ENCODE data around the gene JMJD1C.
"Not testable (repeated sequence)": the region's sequence is repeated elsewhere in the genome, so short reads cannot be mapped to it uniquely, and the experiment has no call there.

JMJD1C gene

GRCh38 chr10:63256009-63256773 is 209.6 kb downstream of the JMJD1C start:
- intact Hi-C loops (cut with DNase I), result no loop called here
- DNase-seq, result no peak

- intact Hi-C loops (cut with DNase I), result no loop called here
- DNase-seq, result no peak
Observed at GRCh38 chr10:63255316-63255715, 210.5 kb downstream of the JMJD1C start.

GRCh38 chr10:63253040-63253439 is 212.7 kb downstream of the JMJD1C start:
- intact Hi-C loops (cut with DNase I), result no loop called here
- DNase-seq, result no peak

GRCh38 chr10:63252095-63252762 is 213.5 kb downstream of the JMJD1C start:
- intact Hi-C loops (cut with DNase I), result no loop called here
- no peak for DNase-seq

DNA sequence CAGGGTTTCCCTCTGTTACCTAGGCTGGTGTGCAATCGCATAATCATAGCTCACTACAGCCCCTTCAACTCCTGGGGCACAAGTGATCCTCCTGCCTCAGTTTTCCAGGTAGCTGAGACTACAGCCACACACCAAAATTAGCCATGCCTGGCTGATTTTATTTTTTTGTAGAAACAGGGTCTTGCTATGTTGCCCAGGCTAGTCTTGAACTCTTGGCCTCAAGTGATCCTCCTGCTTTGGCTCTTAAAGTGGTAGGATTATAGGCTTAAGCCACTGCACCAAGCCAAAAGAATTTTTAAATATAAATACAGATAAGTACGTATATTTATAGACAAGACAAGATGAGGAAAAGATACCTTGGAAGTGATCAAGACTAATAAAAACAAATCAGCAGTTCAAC is 215.7 kb downstream of the JMJD1C start:
- intact Hi-C loops (cut with DNase I), result no loop called here
- no peak for DNase-seq

- no peak for DNase-seq
- intact Hi-C loops (cut with DNase I), result no loop called here
Observed at GRCh38 chr10:63247771-63248170, 218.0 kb downstream of the JMJD1C start.

GRCh38 chr10:63246356-63246755 is 219.4 kb downstream of the JMJD1C start:
- no peak for DNase-seq
- intact Hi-C loops (cut with DNase I), result no loop called here

- no peak for DNase-seq
- intact Hi-C loops (cut with DNase I), result no loop called here
Observed at GRCh38 chr10:63241841-63242281, 223.9 kb downstream of the JMJD1C start.

DNA sequence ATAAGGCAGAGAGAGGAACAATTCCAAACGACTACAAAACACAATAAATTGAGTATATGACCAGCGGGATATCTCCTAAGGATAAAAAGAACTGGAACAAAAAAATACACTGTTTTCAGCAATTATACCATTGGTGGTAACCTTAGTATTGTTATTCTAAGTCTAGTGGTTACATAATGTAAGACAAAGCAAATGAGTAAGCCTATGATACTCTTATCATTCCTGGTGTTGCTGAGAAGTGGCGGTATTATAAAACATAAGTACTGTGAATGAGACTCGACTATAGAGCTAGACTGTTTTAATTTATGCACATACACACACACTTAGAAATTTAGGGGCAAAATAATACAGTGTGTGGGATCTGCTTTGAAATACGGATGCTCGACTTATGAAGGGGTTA is 225.0 kb downstream of the JMJD1C start:
- intact Hi-C loops (cut with DNase I), result no loop called here
- no peak for DNase-seq

DNA sequence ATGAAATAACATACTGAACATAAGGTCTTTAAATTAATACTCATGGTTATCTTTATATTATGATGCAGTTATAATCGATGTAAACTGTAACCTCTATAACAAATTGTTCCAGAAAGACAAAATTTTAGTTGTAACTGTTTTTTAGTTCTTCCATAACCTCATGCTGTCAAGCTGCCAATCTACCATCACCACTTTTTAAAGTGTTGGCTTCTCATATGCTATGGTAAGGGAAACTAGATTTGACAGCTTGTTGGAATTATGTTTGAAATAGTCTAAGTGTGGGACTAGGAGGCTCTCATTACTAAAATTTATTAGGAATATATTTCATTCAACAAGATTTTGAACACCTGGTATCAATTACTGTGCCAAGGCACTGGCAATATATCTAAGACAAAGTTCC is 227.3 kb downstream of the JMJD1C start:
- intact Hi-C loops (cut with DNase I), result no loop called here
- no peak for DNase-seq

DNA sequence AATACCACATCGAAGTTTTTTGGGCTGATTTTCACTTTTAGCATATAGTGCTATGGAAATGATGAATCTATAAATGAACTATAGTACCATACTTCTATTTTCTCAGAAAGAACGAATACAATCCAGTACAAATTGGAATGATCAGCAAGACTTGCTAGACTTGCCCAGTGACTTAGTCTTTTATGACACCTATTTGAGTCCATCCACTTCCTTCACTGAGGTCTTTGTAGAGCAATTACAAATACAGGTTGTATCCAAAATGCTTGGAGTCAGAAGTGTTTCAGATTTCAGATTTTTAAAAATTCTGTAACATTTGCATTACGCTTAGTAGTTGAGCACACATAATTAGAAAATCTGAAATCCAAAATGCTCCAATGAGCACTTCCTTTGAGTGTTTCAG is 228.4 kb downstream of the JMJD1C start:
- intact Hi-C loops (cut with DNase I), result no loop called here
- no peak for DNase-seq

- DNase-seq, result no peak
- intact Hi-C loops (cut with DNase I), result no loop called here
Observed at GRCh38 chr10:63236113-63236935, 229.5 kb downstream of the JMJD1C start.

- DNase-seq; intact Hi-C loops (cut with DNase I): not testable (repeated sequence)
Observed at GRCh38 chr10:63235136-63235535, 230.6 kb downstream of the JMJD1C start.

- DNase-seq, result no peak
- intact Hi-C loops (cut with DNase I), result no loop called here
Observed at GRCh38 chr10:63229161-63229560, 236.6 kb downstream of the JMJD1C start.

- intact Hi-C loops (cut with DNase I), result no loop called here
- DNase-seq, result no peak
Observed at GRCh38 chr10:63228237-63228636, 237.5 kb downstream of the JMJD1C start.

- intact Hi-C loops (cut with DNase I), result no loop called here
- no peak for DNase-seq
Observed at GRCh38 chr10:63227207-63227895, 238.4 kb downstream of the JMJD1C start.

- intact Hi-C loops (cut with DNase I), result no loop called here
- DNase-seq, result no peak
Observed at GRCh38 chr10:63224241-63224640, 241.5 kb downstream of the JMJD1C start.

DNA sequence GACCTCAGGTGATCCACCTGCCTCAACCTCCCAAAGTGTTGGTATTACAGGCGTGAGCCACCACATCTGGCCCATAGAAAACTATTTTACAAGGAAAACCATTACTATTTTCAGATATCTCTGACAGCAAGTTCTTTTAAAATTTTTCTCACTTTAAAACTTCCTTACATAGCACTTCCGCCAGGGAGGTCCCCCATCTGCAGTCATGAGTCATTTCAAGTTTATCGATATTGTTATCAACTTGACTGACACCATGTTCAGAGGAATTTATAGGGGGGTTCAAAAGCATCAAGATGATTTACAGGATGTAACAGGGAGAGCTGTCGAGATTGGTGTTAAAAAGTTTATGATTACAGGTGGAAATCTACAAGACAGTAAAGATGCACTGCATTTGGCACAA is 243.8 kb downstream of the JMJD1C start:
- DNase-seq, result no peak
- intact Hi-C loops (cut with DNase I), result no loop called here

GRCh38 chr10:63219749-63220148 is 246.0 kb downstream of the JMJD1C start:
- no peak for DNase-seq
- intact Hi-C loops (cut with DNase I), result loop anchor here (5.0 kb wide), 1 partner anchor 413 kb away; no protein-coding TSS in a partner anchor
